22Rv1 (cell line): ENCODE measurements around the gene PCTP.

Source experiments
- CTCF ChIP-seq: fragments of 450-650 bp; IDR thresholded peaks from 2 replicates; pipeline ENCODE4 v1.5.1; 2017; ENCODE audit warnings: mild to moderate bottlenecking
- ZFX ChIP-seq: fragments of 450-650 bp; IDR thresholded peaks from 2 replicates; pipeline ENCODE4 v1.6.1; 2017; ENCODE audit warnings: antibody characterized with exemption, borderline replicate concordance

GRCh38 chr17:55728361-55728760 lies 22.5 kb upstream of the PCTP start:
- TF ChIP-seq CTCF (no peak), ZFX (no peak)
